AG08396 (cell line): ENCODE results near the gene ZNF416.
A peak's percentile ranks its signal among the peaks of the same experiment; 100 is the strongest.

Experiments
- DNase-seq: peaks from one replicate; pipeline ENCODE4 v3.0.0; 2012; ENCODE audit warnings: low spot score, mixed read lengths

Gene ZNF416

GRCh38 chr19:57578487-57579205 lies at the start of gene ZNF416:
Gene ZNF416 (minus strand): TSS chr19:57578911. CDS start chr19:57578704, 207 bp downstream.
- peak; percentile 99 for DNase-seq

GRCh38 chr19:57623091-57623490 lies 44.4 kb upstream of the ZNF416 start:
- DNase-seq, result no peak

GRCh38 chr19:57620673-57621348 lies 42.1 kb upstream of the ZNF416 start:
- no peak for DNase-seq

- DNase-seq, result no peak
Observed at GRCh38 chr19:57615346-57615745, 36.6 kb upstream of the ZNF416 start.

- DNase-seq, result peak; percentile 97
Observed at GRCh38 chr19:57613941-57614743, 35.4 kb upstream of the ZNF416 start, which contains the start of gene ZNF134. Gene ZNF134 (plus strand): TSS chr19:57614242. CDS start chr19:57619469, 5,227 bp downstream.

GRCh38 chr19:57611113-57611512 lies 32.4 kb upstream of the ZNF416 start:
- DNase-seq, result no peak

- DNase-seq, result no peak
Observed at GRCh38 chr19:57606931-57607330, 28.2 kb upstream of the ZNF416 start.

- peak; percentile 93 for DNase-seq
Observed at GRCh38 chr19:57599761-57600383, 21.2 kb upstream of the ZNF416 start, which contains the start of gene ZNF530. Gene ZNF530 (plus strand): TSS chr19:57599885. CDS start chr19:57604346, 4,461 bp downstream.

- no peak for DNase-seq
Observed at GRCh38 chr19:57599377-57599760, 20.7 kb upstream of the ZNF416 start.

GRCh38 chr19:57587529-57587928 lies 8.8 kb upstream of the ZNF416 start:
- DNase-seq, result peak; percentile 78

GRCh38 chr19:57583521-57584416 lies 5.1 kb upstream of the ZNF416 start, which contains the start of gene ZIK1:
Gene ZIK1 (plus strand): TSS chr19:57584145. CDS start chr19:57584357, 212 bp downstream.
- DNase-seq, result peak; percentile 95

GRCh38 chr19:57583104-57583520 lies 4.4 kb upstream of the ZNF416 start:
- DNase-seq, result no peak

- no peak for DNase-seq
Observed at GRCh38 chr19:57576661-57577060, 2.0 kb downstream of the ZNF416 start.

- DNase-seq, result no peak
Observed at GRCh38 chr19:57572415-57572947, 6.2 kb downstream of the ZNF416 start.

GRCh38 chr19:57570707-57571106 lies 8.0 kb downstream of the ZNF416 start:
- DNase-seq, result no peak

GRCh38 chr19:57566396-57567265 lies 12.1 kb downstream of the ZNF416 start:
- no peak for DNase-seq

GRCh38 chr19:57563547-57563946 lies 15.2 kb downstream of the ZNF416 start:
- DNase-seq, result no peak

GRCh38 chr19:57560049-57560491 lies 18.6 kb downstream of the ZNF416 start:
- peak; percentile 88 for DNase-seq

GRCh38 chr19:57559404-57560025 lies 19.2 kb downstream of the ZNF416 start, which contains the start of gene ZNF550:
Gene ZNF550 (minus strand): TSS chr19:57559863. CDS start chr19:57559682, 181 bp downstream.
- DNase-seq, result peak; percentile 94
